ENCODE data around the gene RIBC2.

The RIBC2 gene

GRCh38 chr22:45413013-45413367 lies 503 bp upstream of the RIBC2 start (continued):
- TF ChIP-seq PATZ1 (CRISPR knock-in tag; IDR thresholded peaks at IDR 0.05; ENCODE audit: borderline replicate concordance) (no peak), ZFP30 (CRISPR knock-in tag; IDR thresholded peaks at IDR 0.05) (no peak), PPARA (CRISPR knock-in tag; IDR thresholded peaks at IDR 0.05; ENCODE audit: borderline replicate concordance) (no peak)

- ATAC-seq = no peak
- no peak for TF ChIP-seq ZNF70 (CRISPR knock-in tag; IDR thresholded peaks at IDR 0.05)
- no peak for TF ChIP-seq ISL1 (CRISPR knock-in tag; IDR thresholded peaks at IDR 0.05)
- TF ChIP-seq TOX (CRISPR knock-in tag; IDR thresholded peaks at IDR 0.05; ENCODE audit: borderline replicate concordance) = no peak
- TF ChIP-seq ESRRG (CRISPR knock-in tag; IDR thresholded peaks at IDR 0.05) = no peak
- no peak for TF ChIP-seq RARB (CRISPR knock-in tag; IDR thresholded peaks at IDR 0.05)
- no peak for TF ChIP-seq PPARA (CRISPR knock-in tag; IDR thresholded peaks at IDR 0.05; ENCODE audit: borderline replicate concordance)
- TF ChIP-seq ZFP3 (CRISPR knock-in tag; IDR thresholded peaks at IDR 0.05) = no peak
- no peak for TF ChIP-seq ZFP30 (CRISPR knock-in tag; IDR thresholded peaks at IDR 0.05)
- TF ChIP-seq CSDC2 (CRISPR knock-in tag; IDR thresholded peaks at IDR 0.05) = no peak
- TF ChIP-seq POU6F1 (CRISPR knock-in tag; IDR thresholded peaks at IDR 0.05; ENCODE audit: borderline replicate concordance, low read depth) = no peak
- TF ChIP-seq BACH2 (CRISPR knock-in tag; IDR thresholded peaks at IDR 0.05; ENCODE audit: borderline replicate concordance) = no peak
- TF ChIP-seq GLIS3 (CRISPR knock-in tag; IDR thresholded peaks at IDR 0.05) = no peak
Measured at GRCh38 chr22:45418056-45418769, 4.7 kb downstream of the RIBC2 start.

GRCh38 chr22:45418770-45419138 lies 5.3 kb downstream of the RIBC2 start:
- TF ChIP-seq ZNF565 (CRISPR knock-in tag; conservative IDR thresholded peaks at IDR 0.05; ENCODE audit: low read depth) = no peak
- no peak for TF ChIP-seq ZFP3 (CRISPR knock-in tag; IDR thresholded peaks at IDR 0.05)
- no peak for TF ChIP-seq TOX (CRISPR knock-in tag; IDR thresholded peaks at IDR 0.05; ENCODE audit: borderline replicate concordance)
- no peak for TF ChIP-seq OSR1 (CRISPR knock-in tag; IDR thresholded peaks at IDR 0.05)
- TF ChIP-seq ZNF70 (CRISPR knock-in tag; IDR thresholded peaks at IDR 0.05) = no peak
- no peak for TF ChIP-seq ESRRG (CRISPR knock-in tag; IDR thresholded peaks at IDR 0.05)
- no peak for TF ChIP-seq ZNF8 (CRISPR knock-in tag; IDR thresholded peaks at IDR 0.05)
- no peak for TF ChIP-seq BACH2 (CRISPR knock-in tag; IDR thresholded peaks at IDR 0.05; ENCODE audit: borderline replicate concordance)
- no peak for TF ChIP-seq ARNTL (CRISPR knock-in tag; IDR thresholded peaks at IDR 0.05; ENCODE audit: borderline replicate concordance, low read depth)
- no peak for TF ChIP-seq CREB5 (CRISPR knock-in tag; IDR thresholded peaks at IDR 0.05; ENCODE audit: low read depth)
- TF ChIP-seq TCF4 (CRISPR knock-in tag; IDR thresholded peaks at IDR 0.05; ENCODE audit: borderline replicate concordance) = no peak
- TF ChIP-seq RARB (CRISPR knock-in tag; IDR thresholded peaks at IDR 0.05) = no peak
- ATAC-seq = no peak

- ATAC-seq = no peak
- no peak for TF ChIP-seq ISL1 (CRISPR knock-in tag; IDR thresholded peaks at IDR 0.05)
- no peak for TF ChIP-seq POU6F1 (CRISPR knock-in tag; IDR thresholded peaks at IDR 0.05; ENCODE audit: borderline replicate concordance, low read depth)
- no peak for TF ChIP-seq ZC3H10 (CRISPR knock-in tag; IDR thresholded peaks at IDR 0.05)
- no peak for TF ChIP-seq TOX (CRISPR knock-in tag; IDR thresholded peaks at IDR 0.05; ENCODE audit: borderline replicate concordance)
- TF ChIP-seq PPARA (CRISPR knock-in tag; IDR thresholded peaks at IDR 0.05; ENCODE audit: borderline replicate concordance) = no peak
- TF ChIP-seq TSHZ2 (CRISPR knock-in tag; IDR thresholded peaks at IDR 0.05) = no peak
- no peak for TF ChIP-seq ESRRG (CRISPR knock-in tag; IDR thresholded peaks at IDR 0.05)
- no peak for TF ChIP-seq CREB5 (CRISPR knock-in tag; IDR thresholded peaks at IDR 0.05; ENCODE audit: low read depth)
- TF ChIP-seq ZNF565 (CRISPR knock-in tag; conservative IDR thresholded peaks at IDR 0.05; ENCODE audit: low read depth) = no peak
- TF ChIP-seq BACH2 (CRISPR knock-in tag; IDR thresholded peaks at IDR 0.05; ENCODE audit: borderline replicate concordance) = no peak
- TF ChIP-seq ARNTL (CRISPR knock-in tag; IDR thresholded peaks at IDR 0.05; ENCODE audit: borderline replicate concordance, low read depth) = no peak
- TF ChIP-seq ZNF70 (CRISPR knock-in tag; IDR thresholded peaks at IDR 0.05) = no peak
- TF ChIP-seq TCF4 (CRISPR knock-in tag; IDR thresholded peaks at IDR 0.05; ENCODE audit: borderline replicate concordance) = no peak
- no peak for TF ChIP-seq CSRNP3 (CRISPR knock-in tag; IDR thresholded peaks at IDR 0.05)
- no peak for TF ChIP-seq GLIS3 (CRISPR knock-in tag; IDR thresholded peaks at IDR 0.05)
Measured at GRCh38 chr22:45420011-45420410, 6.5 kb downstream of the RIBC2 start.
